Measurements from ENCODE around the gene ARHGAP25.
A peak's percentile ranks its signal among the peaks of the same experiment; 100 is the strongest.

DNA sequence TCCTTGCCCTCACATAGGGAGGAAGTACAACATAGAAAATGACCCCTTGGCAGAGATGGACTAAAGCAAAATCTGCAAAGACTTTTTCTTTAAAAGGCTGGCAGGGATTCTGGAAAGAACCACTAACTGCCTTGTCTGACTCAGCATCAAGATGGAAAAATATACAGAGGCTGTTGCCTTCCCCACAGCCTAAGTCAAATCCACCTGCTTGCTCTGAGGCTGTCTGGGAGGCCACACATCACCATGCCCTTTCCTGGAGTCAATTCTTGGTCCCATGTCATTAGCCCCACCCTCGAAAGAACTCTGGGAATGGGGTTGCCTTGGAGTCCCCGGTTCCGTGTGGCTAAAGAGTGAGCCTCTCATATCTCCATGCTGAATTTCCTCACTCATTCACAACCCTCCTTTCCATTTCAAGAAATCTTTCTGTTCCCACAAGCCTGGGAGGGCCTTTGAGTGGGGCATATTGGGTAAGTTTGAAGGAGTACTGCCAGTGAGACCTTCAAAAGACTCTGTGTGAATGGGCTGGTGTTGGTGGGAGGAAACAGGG, 97.1 kb downstream of the ARHGAP25 start:
- TF ChIP-seq GATA2 (IDR thresholded peaks at IDR 0.05; ENCODE audit: insufficient read depth, insufficient read length, low read depth, low read length), result no peak
- TF ChIP-seq, protein P1, sequence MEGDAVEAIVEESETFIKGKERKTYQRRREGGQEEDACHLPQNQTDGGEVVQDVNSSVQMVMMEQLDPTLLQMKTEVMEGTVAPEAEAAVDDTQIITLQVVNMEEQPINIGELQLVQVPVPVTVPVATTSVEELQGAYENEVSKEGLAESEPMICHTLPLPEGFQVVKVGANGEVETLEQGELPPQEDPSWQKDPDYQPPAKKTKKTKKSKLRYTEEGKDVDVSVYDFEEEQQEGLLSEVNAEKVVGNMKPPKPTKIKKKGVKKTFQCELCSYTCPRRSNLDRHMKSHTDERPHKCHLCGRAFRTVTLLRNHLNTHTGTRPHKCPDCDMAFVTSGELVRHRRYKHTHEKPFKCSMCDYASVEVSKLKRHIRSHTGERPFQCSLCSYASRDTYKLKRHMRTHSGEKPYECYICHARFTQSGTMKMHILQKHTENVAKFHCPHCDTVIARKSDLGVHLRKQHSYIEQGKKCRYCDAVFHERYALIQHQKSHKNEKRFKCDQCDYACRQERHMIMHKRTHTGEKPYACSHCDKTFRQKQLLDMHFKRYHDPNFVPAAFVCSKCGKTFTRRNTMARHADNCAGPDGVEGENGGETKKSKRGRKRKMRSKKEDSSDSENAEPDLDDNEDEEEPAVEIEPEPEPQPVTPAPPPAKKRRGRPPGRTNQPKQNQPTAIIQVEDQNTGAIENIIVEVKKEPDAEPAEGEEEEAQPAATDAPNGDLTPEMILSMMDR (IDR thresholded peaks at IDR 0.05; ENCODE audit: extremely low read depth in 1 of 2, insufficient read depth in 1 of 2, low read depth in 1 of 2, low read length in 2 of 2), result no peak
- TF ChIP-seq POLR2A (IDR thresholded peaks at IDR 0.05; ENCODE audit: low read depth, low read length), result peak; percentile 35
- no peak for TF ChIP-seq POLR2AphosphoS5 (IDR thresholded peaks at IDR 0.05; ENCODE audit: insufficient read depth, low read depth, low read length)

All from endothelial cell of umbilical vein (primary cell).